HEK293 (cell line): Measurements from ENCODE around the gene MGST3.
A peak's percentile ranks its signal among the peaks of the same experiment; 100 is the strongest.

Experiments used
- CTCF ChIA-PET: fragments of 350-600 bp; formaldehyde crosslinking; extraction: SDS; loops from one replicate; lab custom pipeline; 2021; ENCODE audit warnings: antibody characterized with exemption; lab: Yijun Ruan, JAX
- POLR2A ChIA-PET: fragments of 300-600 bp; formaldehyde crosslinking; extraction: SDS; loops from one replicate; lab custom pipeline; 2020; ENCODE audit warnings: antibody characterized with exemption, inconsistent platforms; lab: Yijun Ruan, JAX
- H3K27ac ChIP-seq: fragments of 200-500 bp; sonication (Bioruptor generic); 2 replicates; pipeline ENCODE4 v1.5.1; 2014; ENCODE audit warnings: low read depth, low read length, control low read depth, inconsistent platforms; ENCODE audit errors: extremely low read depth
- H3K36me3 ChIP-seq, 2 experiments: fragments of 200-500 bp in 1 of 2; sonication (Bioruptor generic) in 1 of 2; 1 replicate in 1 of 2; 2 replicates in 1 of 2; pipeline ENCODE4 v1.5.1; 2014 to 2017; ENCODE audit warnings: inconsistent platforms in 2 of 2, low read length in 2 of 2; ENCODE audit not compliant: control insufficient read depth in 2 of 2, insufficient read depth in 1 of 2
- H3K4me1 ChIP-seq: fragments of 200-500 bp; sonication (Bioruptor generic); 2 replicates; pipeline ENCODE4 v1.5.1; 2014; ENCODE audit warnings: mild to moderate bottlenecking, low read length, inconsistent platforms; ENCODE audit not compliant: control insufficient read depth, insufficient read depth
- H3K4me3 ChIP-seq: 2 replicates; pipeline ENCODE4 v1.5.1; 2011; ENCODE audit warnings: low read depth, mild to moderate bottlenecking, control low read depth, low read length, moderate library complexity
- H3K9me3 ChIP-seq: fragments of 200-500 bp; sonication (Bioruptor generic); 2 replicates; pipeline ENCODE4 v1.5.1; 2014; ENCODE audit warnings: low read depth, low read length, inconsistent platforms; ENCODE audit not compliant: control insufficient read depth, insufficient read depth
- BCL6B ChIP-seq: fragments of 450-650 bp; formaldehyde crosslinking; IDR thresholded peaks from 2 replicates; pipeline ENCODE4 v1.5.1; 2017; ENCODE audit warnings: missing biosample characterization, missing genetic modification characterization
- KLF16 ChIP-seq: fragments of 450-650 bp; formaldehyde crosslinking; IDR thresholded peaks from 2 replicates; pipeline ENCODE4 v1.5.1; 2017; ENCODE audit warnings: missing biosample characterization, missing genetic modification characterization
- KLF7 ChIP-seq: fragments of 450-650 bp; formaldehyde crosslinking; IDR thresholded peaks from 2 replicates; pipeline ENCODE4 v1.5.1; 2016; ENCODE audit warnings: missing biosample characterization, missing genetic modification characterization, borderline replicate concordance
- OVOL3 ChIP-seq: fragments of 450-650 bp; formaldehyde crosslinking; IDR thresholded peaks from 2 replicates; pipeline ENCODE4 v1.5.1; 2016; ENCODE audit warnings: missing biosample characterization, missing genetic modification characterization
- PRDM1 ChIP-seq: fragments of 450-650 bp; formaldehyde crosslinking; IDR thresholded peaks from 2 replicates; pipeline ENCODE4; 2016; ENCODE audit warnings: missing biosample characterization, missing genetic modification characterization
- SALL2 ChIP-seq: fragments of 450-650 bp; formaldehyde crosslinking; IDR thresholded peaks from 2 replicates; pipeline ENCODE4 v1.5.0; 2017; ENCODE audit warnings: missing biosample characterization, mild to moderate bottlenecking, missing genetic modification characterization, borderline replicate concordance
- SCRT1 ChIP-seq: fragments of 450-650 bp; formaldehyde crosslinking; IDR thresholded peaks from 2 replicates; pipeline ENCODE4 v1.5.1; 2016; ENCODE audit warnings: missing biosample characterization, missing genetic modification characterization, borderline replicate concordance
- ZFP3 ChIP-seq: fragments of 450-650 bp; formaldehyde crosslinking; IDR thresholded peaks from 2 replicates; pipeline ENCODE4 v1.5.1; 2016; ENCODE audit warnings: low read depth, missing biosample characterization, missing genetic modification characterization
- ZFP37 ChIP-seq: fragments of 450-650 bp; formaldehyde crosslinking; IDR thresholded peaks from 2 replicates; pipeline ENCODE4 v1.5.1; 2016; ENCODE audit warnings: missing biosample characterization, missing genetic modification characterization
- ZNF114 ChIP-seq: fragments of 450-650 bp; formaldehyde crosslinking; IDR thresholded peaks from 2 replicates; pipeline ENCODE4 v1.5.0; 2017; ENCODE audit warnings: missing biosample characterization, missing genetic modification characterization
- ZNF16 ChIP-seq: fragments of 450-650 bp; formaldehyde crosslinking; IDR thresholded peaks from 2 replicates; pipeline ENCODE4 v1.5.1; 2016; ENCODE audit warnings: low read depth, missing biosample characterization, missing genetic modification characterization
- ZNF175 ChIP-seq: fragments of 450-650 bp; formaldehyde crosslinking; IDR thresholded peaks from 2 replicates; pipeline ENCODE4 v1.5.1; 2016; ENCODE audit warnings: missing biosample characterization, missing genetic modification characterization
- ZNF350 ChIP-seq: fragments of 450-650 bp; formaldehyde crosslinking; IDR thresholded peaks from 2 replicates; pipeline ENCODE4 v1.5.0; 2017; ENCODE audit warnings: missing biosample characterization, mild to moderate bottlenecking, missing genetic modification characterization
- ZNF416 ChIP-seq: fragments of 450-650 bp; formaldehyde crosslinking; IDR thresholded peaks from 2 replicates; pipeline ENCODE4 v1.5.1; 2016; ENCODE audit warnings: missing biosample characterization, missing genetic modification characterization
- ZNF48 ChIP-seq: fragments of 450-650 bp; formaldehyde crosslinking; IDR thresholded peaks from 2 replicates; pipeline ENCODE4 v1.5.1; 2016; ENCODE audit warnings: missing biosample characterization, missing genetic modification characterization
- ZNF530 ChIP-seq: fragments of 450-650 bp; formaldehyde crosslinking; IDR thresholded peaks from 2 replicates; pipeline ENCODE4 v1.5.1; 2016; ENCODE audit warnings: low read depth, missing biosample characterization, missing genetic modification characterization
- TF ChIP-seq, protein P1 (sequence below): fragments of 450-650 bp; formaldehyde crosslinking; IDR thresholded peaks from 2 replicates; pipeline ENCODE4 v1.5.1; 2016; ENCODE audit warnings: missing biosample characterization, missing genetic modification characterization
- TF ChIP-seq, protein P2 (sequence below): fragments of 450-650 bp; formaldehyde crosslinking; IDR thresholded peaks from 2 replicates; pipeline ENCODE4 v1.5.1; 2016; ENCODE audit warnings: missing biosample characterization, missing genetic modification characterization

MGST3 gene

DNA sequence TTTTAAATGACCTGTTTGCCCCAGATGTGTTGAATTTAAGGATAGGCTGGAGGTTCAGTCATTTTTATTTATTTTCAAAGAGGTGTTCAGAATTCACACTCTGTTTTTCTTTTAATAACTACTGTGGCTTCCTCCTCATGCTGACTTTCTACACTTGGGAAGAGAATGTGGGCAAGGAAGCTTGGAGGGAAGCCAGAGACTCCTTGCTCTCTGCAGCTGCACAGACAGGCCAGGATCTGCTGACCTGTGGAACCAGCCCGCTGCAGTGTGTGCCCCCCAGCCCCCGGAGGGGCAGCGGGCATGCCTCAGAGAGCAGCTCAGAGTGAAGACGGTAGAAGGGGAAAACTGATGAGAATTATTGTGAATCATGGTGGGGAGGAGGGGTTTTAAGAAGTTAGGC, 16.9 kb downstream of the MGST3 start:
- ChIA-PET POLR2A (no interaction called here), CTCF (interaction anchor here (0.6 to 1.5 kb wide), 3 partner anchors 31 to 1419 kb away, joined by 3 to 5 read pairs (median 4); no protein-coding TSS in a partner anchor)
- H3K4me1 ChIP-seq: peaks cover 4% of the 10 kb centered on the region; the same call in 1 of the 2 replicates

GRCh38 chr1:165648919-165649572, 18.0 kb downstream of the MGST3 start:
- ChIA-PET POLR2A (no interaction called here), CTCF (interaction anchor here (0.6 to 1.2 kb wide), 3 partner anchors 8 to 46 kb away, joined by 3 to 4 read pairs (median 4); no protein-coding TSS in a partner anchor)
- Histone ChIP-seq H3K36me3 (peaks cover 0 to 37% of the 10 kb centered on the region in 2 experiments; a peak in 1 of 3 replicates), H3K9me3 (no peaks in the 10 kb centered on the region), H3K4me3 (no peak overlapping the region), H3K27ac (no peak overlapping the region), H3K4me1 (peaks cover 4% of the 10 kb centered on the region; the same call in 1 of the 2 replicates)
- TF ChIP-seq PRDM1 (peak; percentile 68; the same call in 1 of the 2 replicates), ZNF48 (tag by site-specific recombination) (no peak), ZFP3 (no peak)

More for the DNA sequence above, 16.9 kb downstream of the MGST3 start:
- no peak overlapping the region for H3K4me3 ChIP-seq
- H3K27ac ChIP-seq: no peak overlapping the region
- H3K36me3 ChIP-seq: peaks cover 0 to 26% of the 10 kb centered on the region in 2 experiments; a peak in 1 of 3 replicates
- H3K9me3 ChIP-seq: no peaks in the 10 kb centered on the region
- TF ChIP-seq ZNF416: no peak

DNA sequence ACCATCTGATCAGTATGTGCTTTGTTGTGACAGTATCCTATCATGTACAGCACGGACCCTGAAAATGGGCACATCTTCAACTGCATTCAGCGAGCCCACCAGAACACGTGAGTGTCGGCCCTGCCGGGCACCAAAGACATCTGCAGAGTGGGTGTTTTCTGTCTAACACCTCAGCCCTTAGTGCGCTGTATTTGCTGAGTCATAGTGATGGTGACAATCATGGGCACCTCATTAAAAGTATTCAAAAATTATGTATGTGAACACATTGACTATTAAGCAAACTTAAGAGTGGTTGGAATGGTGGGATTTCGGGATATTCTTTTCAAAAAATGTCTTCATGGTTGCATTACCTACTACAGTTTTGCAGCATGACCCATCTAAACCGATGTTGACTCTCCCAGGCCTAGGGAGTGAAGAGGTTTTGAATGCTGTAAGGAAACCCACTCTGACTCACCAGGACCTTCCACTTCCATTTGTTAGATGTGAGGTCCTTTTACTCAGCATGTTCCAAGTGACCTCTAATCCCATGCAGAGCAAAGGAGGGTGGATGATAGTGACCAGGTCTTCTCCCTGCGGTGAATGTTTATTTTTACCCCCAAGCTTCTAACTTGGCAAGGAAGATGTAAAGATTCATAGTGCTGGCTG, 20.1 kb downstream of the MGST3 start:
- TF ChIP-seq, protein P1, sequence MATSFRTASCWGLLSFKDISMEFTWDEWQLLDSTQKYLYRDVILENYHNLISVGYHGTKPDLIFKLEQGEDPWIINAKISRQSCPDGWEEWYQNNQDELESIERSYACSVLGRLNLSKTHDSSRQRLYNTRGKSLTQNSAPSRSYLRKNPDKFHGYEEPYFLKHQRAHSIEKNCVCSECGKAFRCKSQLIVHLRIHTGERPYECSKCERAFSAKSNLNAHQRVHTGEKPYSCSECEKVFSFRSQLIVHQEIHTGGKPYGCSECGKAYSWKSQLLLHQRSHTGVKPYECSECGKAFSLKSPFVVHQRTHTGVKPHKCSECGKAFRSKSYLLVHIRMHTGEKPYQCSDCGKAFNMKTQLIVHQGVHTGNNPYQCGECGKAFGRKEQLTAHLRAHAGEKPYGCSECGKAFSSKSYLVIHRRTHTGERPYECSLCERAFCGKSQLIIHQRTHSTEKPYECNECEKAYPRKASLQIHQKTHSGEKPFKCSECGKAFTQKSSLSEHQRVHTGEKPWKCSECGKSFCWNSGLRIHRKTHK: no peak
- TF ChIP-seq KLF16 (tag by site-specific recombination): no peak
- no peak for TF ChIP-seq BCL6B (tag by site-specific recombination)
- TF ChIP-seq, protein P2, sequence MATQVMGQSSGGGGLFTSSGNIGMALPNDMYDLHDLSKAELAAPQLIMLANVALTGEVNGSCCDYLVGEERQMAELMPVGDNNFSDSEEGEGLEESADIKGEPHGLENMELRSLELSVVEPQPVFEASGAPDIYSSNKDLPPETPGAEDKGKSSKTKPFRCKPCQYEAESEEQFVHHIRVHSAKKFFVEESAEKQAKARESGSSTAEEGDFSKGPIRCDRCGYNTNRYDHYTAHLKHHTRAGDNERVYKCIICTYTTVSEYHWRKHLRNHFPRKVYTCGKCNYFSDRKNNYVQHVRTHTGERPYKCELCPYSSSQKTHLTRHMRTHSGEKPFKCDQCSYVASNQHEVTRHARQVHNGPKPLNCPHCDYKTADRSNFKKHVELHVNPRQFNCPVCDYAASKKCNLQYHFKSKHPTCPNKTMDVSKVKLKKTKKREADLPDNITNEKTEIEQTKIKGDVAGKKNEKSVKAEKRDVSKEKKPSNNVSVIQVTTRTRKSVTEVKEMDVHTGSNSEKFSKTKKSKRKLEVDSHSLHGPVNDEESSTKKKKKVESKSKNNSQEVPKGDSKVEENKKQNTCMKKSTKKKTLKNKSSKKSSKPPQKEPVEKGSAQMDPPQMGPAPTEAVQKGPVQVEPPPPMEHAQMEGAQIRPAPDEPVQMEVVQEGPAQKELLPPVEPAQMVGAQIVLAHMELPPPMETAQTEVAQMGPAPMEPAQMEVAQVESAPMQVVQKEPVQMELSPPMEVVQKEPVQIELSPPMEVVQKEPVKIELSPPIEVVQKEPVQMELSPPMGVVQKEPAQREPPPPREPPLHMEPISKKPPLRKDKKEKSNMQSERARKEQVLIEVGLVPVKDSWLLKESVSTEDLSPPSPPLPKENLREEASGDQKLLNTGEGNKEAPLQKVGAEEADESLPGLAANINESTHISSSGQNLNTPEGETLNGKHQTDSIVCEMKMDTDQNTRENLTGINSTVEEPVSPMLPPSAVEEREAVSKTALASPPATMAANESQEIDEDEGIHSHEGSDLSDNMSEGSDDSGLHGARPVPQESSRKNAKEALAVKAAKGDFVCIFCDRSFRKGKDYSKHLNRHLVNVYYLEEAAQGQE: no peak
- TF ChIP-seq ZFP37 (tag by site-specific recombination): no peak
- TF ChIP-seq ZNF16 (tag by site-specific recombination): no peak
- no peak for TF ChIP-seq ZNF114 (tag by site-specific recombination)
- TF ChIP-seq SCRT1: no peak
- no peak for TF ChIP-seq ZNF530 (tag by site-specific recombination)
- no peak for TF ChIP-seq SALL2 (tag by site-specific recombination)
- TF ChIP-seq KLF7: no peak
- TF ChIP-seq ZNF350 (tag by site-specific recombination): no peak
- TF ChIP-seq ZNF175: no peak
- TF ChIP-seq OVOL3 (tag by site-specific recombination): no peak
- TF ChIP-seq, all 188 proteins: peak for 0
- Histone ChIP-seq H3K4me3 (no peak overlapping the region), H3K36me3 (peaks cover 0 to 53% of the 10 kb centered on the region in 2 experiments; a peak in 1 of 3 replicates), H3K9me3 (no peaks in the 10 kb centered on the region), H3K4me1 (no peaks in the 10 kb centered on the region), H3K27ac (no peak overlapping the region)
- ChIA-PET CTCF (no interaction called here), POLR2A (no interaction called here)
